ENCODE data around the gene KIAA1328. TPM values are rescaled to one million over a fixed set of nuclear protein-coding genes. Genes with fewer than 3 reads are reported as not detected.
"Not testable (repeated sequence)": the region's sequence is repeated elsewhere in the genome, so short reads cannot be mapped to it uniquely, and the experiment has no call there.

The KIAA1328 gene
- total RNA-seq, 1 experiment from 2014 or later = 2.8 TPM

DNA sequence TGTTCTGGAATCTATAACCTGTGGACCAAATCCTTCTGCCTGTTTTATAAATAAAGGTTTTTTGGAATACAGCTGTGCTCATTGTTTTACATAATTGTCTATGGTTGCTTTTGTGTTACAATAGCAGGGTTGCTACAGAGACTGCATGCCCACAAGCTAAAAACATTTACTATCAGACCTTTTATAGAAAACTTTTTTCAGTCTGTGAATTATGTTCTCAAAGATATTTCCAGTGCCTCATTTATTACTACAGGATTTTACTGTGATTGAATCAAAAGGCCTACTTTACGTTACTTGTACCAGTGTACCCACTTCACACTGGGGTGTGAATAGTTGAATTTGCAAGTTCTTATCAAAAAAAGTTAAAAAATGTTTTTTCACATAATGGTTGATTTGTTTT is 7.0 kb downstream of the KIAA1328 start:
- Histone ChIP-seq H3K4me3 (ENCODE audit: insufficient read depth, low read depth, low read length) (no peak overlapping the region), H3K36me3 (replicated peaks; ENCODE audit: control insufficient read depth, insufficient read depth, low read length) (no peaks in the 10 kb centered on the region), H3K27me3 (ENCODE audit: control insufficient read depth, insufficient read depth, low read length) (no peaks in the 10 kb centered on the region)
- no peak for DNase-seq

DNA sequence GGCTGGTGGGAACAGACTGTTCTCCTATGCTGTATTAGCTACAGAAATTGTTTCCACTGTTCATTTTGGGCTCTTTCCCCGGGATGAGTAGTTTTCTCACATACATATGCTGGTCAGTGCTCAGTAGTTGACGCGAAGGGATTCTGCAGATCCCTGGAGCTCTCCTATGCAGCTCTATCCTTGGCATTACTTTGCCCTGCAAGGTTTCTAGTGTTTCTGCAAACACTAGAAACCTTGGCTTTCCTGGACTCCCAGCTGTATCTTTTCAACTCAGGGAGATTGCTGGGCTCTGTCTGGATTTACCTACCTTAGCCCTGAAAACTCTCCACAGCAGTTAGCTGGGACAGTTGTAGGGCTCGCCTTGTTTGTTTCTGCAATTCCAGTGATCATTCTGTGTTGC is 10.9 kb downstream of the KIAA1328 start:
- H3K27me3 ChIP-seq (ENCODE audit: control insufficient read depth, insufficient read depth, low read length) = no peaks in the 10 kb centered on the region
- no peak overlapping the region for H3K4me3 ChIP-seq (ENCODE audit: insufficient read depth, low read depth, low read length)
- H3K36me3 ChIP-seq (replicated peaks; ENCODE audit: control insufficient read depth, insufficient read depth, low read length) = no peaks in the 10 kb centered on the region
- no peak for DNase-seq

DNA sequence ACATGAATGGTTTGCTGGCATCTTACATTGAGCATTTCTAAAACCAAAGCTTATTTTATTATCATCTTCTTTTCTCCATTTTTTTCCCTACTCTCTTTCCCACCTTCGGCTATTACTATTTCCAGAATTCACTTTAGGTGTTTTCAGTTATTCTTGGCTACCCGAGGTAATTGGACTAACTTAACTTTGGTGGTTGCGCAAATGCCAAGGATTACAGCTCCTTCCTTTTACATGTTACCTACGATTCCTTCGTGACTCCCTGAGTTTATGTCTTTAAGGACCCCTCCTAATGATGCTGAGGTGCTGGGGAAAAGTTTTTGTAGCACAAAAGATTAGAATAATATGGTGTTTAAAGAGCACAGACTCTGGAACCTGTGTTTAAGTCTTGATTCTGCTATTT is 14.3 kb downstream of the KIAA1328 start:
- Histone ChIP-seq H3K36me3 (replicated peaks; ENCODE audit: control insufficient read depth, insufficient read depth, low read length) (no peaks in the 10 kb centered on the region), H3K4me3 (ENCODE audit: insufficient read depth, low read depth, low read length) (no peak overlapping the region), H3K27me3 (ENCODE audit: control insufficient read depth, insufficient read depth, low read length) (no peaks in the 10 kb centered on the region)
- DNase-seq = no peak

DNA sequence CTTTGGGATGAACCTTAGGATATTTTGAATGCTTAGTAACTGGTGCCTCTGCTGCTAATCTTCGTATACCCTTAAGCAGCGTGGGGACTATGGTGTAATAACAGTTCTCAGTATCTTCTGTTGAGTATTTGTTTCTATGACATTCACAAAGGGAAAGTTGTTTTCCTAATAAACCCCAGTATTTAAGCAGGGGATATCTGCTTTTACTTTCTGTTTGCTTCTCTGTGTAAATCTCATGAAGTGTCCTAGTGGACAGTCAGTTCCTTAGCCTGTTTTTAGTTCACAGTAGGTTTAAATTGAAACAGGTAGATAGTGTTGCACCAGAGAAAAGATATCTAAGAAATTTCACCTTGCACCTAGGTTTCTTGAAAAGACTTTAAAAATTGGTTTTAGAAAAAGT is 14.9 kb downstream of the KIAA1328 start:
- Histone ChIP-seq H3K4me3 (ENCODE audit: insufficient read depth, low read depth, low read length) (no peak overlapping the region), H3K27me3 (ENCODE audit: control insufficient read depth, insufficient read depth, low read length) (no peaks in the 10 kb centered on the region), H3K36me3 (replicated peaks; ENCODE audit: control insufficient read depth, insufficient read depth, low read length) (no peaks in the 10 kb centered on the region)
- no peak for DNase-seq

DNA sequence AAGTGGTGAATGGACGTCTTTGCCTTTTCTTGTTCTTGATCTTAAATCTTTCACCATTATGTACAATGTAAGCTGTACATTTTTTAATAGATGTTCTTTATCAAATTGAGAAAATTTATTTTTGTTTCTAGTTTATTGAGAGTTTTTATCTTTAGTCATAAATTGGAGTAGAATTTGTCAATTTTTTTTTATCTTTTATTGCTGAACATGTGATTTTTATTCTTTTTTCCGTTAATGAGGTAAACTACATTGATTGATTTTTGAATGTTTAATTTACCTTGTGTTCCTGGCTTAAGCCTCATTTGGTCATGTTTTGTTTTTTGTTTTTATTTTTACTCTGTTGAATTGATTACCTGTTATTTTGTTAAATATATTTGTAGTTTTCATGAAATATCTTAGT is 19.7 kb downstream of the KIAA1328 start:
- Histone ChIP-seq H3K36me3 (replicated peaks; ENCODE audit: control insufficient read depth, insufficient read depth, low read length) (no peaks in the 10 kb centered on the region), H3K27me3 (ENCODE audit: control insufficient read depth, insufficient read depth, low read length) (no peaks in the 10 kb centered on the region), H3K4me3 (ENCODE audit: insufficient read depth, low read depth, low read length) (no peak overlapping the region)
- no peak for DNase-seq

DNA sequence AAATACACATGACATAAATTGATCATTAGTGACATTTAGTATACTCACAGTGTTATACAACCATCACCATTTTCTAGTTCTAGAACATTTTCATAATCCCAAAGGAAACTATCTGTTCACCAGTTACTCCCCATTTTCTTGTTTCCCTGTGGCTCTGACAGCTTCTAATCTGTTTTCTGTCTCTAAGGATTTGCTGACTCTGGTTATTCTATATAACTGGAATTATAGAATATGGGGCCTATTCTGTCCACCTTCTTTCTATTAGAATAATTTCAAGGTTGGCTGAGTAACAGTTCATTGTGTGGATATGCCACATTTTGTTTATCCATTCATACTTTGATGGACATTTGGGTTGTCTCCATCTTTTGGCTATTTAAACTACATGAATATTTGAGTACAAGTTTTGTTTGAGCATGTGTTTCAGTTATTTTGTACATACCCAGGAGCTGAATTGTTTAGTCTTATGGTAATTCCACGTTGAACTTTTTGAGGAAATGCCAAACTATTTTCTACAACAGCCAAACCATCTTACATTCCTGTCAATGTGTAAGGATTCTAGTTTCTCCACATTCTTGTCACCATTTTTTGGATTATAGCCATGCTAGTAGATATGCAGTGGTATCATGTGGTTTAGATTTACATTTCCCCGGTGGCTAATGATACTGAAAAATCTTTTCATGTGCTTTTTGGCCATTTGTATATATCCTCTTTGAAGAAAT is 20.5 kb downstream of the KIAA1328 start:
- DNase-seq = no peak
- no peak overlapping the region for H3K4me3 ChIP-seq (ENCODE audit: insufficient read depth, low read depth, low read length)
- no peaks in the 10 kb centered on the region for H3K27me3 ChIP-seq (ENCODE audit: control insufficient read depth, insufficient read depth, low read length)
- H3K36me3 ChIP-seq (replicated peaks; ENCODE audit: control insufficient read depth, insufficient read depth, low read length) = no peaks in the 10 kb centered on the region

DNA sequence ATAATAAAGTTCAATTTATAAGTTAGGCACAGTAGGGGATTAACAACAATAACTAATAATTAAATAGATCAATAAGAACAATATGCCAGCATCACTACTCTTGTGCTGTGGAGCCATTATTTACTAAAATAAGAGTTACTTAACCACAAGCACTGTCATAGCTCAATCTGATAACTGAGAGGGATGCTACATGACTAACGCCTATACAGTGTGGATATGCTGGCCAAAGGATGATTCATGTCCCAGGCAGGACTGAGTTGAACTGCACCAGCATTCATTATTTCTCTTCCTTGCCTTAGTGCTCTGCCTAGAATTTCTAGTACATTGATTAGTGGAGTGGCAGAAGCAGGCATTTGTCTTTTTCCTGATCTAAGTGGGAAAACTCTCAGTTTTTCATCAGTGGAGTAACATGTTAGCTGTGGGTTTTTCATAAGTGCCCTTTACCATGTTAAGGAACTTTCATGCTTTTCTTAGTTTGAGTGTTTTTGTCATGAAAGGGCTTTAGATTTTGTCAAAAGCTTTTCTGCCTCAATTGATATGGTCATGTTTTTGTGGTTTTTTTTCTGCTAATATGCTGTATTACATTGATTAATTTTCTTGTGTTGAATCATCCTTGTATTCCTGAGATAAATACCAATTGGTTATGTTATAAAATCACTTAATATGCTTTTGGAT is 21.7 kb downstream of the KIAA1328 start:
- Histone ChIP-seq H3K36me3 (replicated peaks; ENCODE audit: control insufficient read depth, insufficient read depth, low read length) (no peaks in the 10 kb centered on the region), H3K4me3 (ENCODE audit: insufficient read depth, low read depth, low read length) (no peak overlapping the region), H3K27me3 (ENCODE audit: control insufficient read depth, insufficient read depth, low read length) (no peaks in the 10 kb centered on the region)
- DNase-seq = no peak

DNA sequence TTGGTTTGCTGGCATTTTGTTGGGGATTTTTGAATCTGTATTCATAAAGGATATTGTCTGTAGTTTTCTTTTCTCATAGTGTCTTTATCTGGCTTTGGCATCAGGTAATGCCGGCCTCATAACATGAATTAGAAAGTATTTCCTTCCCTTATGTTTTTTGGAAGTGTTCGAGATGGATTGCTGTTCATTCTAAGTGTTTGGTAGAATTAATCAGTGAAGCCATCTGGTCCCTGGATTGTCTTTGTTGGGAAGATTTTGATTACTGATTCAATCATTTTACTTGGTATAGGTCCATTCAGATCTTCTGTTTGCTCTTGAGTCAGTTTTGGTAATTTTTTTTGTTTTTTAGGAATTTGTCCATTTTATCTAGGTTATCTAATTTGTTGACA is 22.3 kb downstream of the KIAA1328 start:
- Histone ChIP-seq H3K27me3 (ENCODE audit: control insufficient read depth, insufficient read depth, low read length) (no peaks in the 10 kb centered on the region), H3K36me3 (replicated peaks; ENCODE audit: control insufficient read depth, insufficient read depth, low read length) (no peaks in the 10 kb centered on the region), H3K4me3 (ENCODE audit: insufficient read depth, low read depth, low read length) (no peak overlapping the region)
- DNase-seq = no peak

DNA sequence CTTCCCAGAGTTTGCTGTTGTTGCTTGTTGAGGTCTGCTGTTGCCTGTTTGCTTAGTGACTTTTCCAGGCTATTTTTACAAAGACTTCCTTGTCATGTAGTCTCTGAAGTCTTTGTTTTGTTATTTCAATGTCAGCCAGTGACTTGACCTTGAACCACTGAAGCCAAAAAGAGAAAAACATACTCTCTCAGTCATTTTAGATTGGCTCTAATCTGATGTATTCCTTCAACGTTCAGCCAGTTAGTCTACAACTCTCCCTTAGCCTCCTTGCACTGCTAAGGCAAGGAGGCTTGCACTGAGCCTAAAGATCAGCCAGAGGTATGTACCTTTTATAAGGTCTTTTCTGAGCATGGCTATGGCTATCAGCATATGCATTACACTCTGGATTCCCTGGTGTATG is 27.9 kb downstream of the KIAA1328 start:
- Histone ChIP-seq H3K27me3 (ENCODE audit: control insufficient read depth, insufficient read depth, low read length) (no peaks in the 10 kb centered on the region), H3K4me3 (ENCODE audit: insufficient read depth, low read depth, low read length) (no peak overlapping the region), H3K36me3 (replicated peaks; ENCODE audit: control insufficient read depth, insufficient read depth, low read length) (no peaks in the 10 kb centered on the region)
- no peak for DNase-seq

DNA sequence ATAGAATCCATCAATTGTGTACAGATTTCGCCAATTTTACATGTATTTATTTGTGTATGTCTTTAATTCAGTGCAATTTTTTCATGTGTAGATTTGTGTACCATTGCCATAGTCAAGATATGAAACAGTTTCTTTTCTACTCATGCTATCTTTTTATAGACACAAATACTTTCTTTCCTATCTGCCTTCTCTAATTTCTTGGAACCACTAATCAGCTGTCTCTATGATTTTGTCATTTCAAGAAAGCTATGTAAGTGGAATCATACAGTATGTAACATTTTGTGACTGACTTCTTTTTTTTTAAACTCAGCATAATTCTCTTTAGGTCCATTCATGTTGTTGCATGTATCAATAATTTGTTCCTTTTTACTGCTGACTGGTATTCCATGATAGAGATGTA is 33.3 kb downstream of the KIAA1328 start:
- no peak for DNase-seq
- Histone ChIP-seq H3K36me3 (replicated peaks; ENCODE audit: control insufficient read depth, insufficient read depth, low read length) (no peaks in the 10 kb centered on the region), H3K27me3 (ENCODE audit: control insufficient read depth, insufficient read depth, low read length) (no peaks in the 10 kb centered on the region)

DNA sequence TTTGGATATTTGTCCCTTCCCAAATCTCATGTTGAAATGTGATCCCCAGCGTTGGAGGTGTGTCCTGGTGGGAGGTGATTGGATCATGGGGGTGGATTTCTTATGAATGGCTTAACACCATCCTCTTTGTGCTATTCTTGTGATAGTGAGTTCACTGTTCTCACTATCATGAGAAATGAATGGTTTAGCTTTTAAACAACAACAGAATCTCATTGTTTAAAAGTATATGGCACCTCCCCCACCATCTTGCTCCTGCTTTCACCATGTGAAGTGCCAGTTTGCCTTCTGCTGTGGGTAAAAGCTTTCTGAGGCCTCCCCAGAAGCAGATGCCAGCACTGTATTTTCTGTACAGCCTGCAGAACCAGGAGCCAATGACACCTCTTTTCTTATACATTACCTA is 38.1 kb downstream of the KIAA1328 start:
- no peaks in the 10 kb centered on the region for H3K36me3 ChIP-seq (replicated peaks; ENCODE audit: control insufficient read depth, insufficient read depth, low read length)
- no peaks in the 10 kb centered on the region for H3K27me3 ChIP-seq (ENCODE audit: control insufficient read depth, insufficient read depth, low read length)
- no peak for DNase-seq
- no peak overlapping the region for H3K4me3 ChIP-seq (ENCODE audit: insufficient read depth, low read depth, low read length)

More for the DNA sequence above, 33.3 kb downstream of the KIAA1328 start:
- H3K4me3 ChIP-seq (ENCODE audit: insufficient read depth, low read depth, low read length) = no peak overlapping the region

DNA sequence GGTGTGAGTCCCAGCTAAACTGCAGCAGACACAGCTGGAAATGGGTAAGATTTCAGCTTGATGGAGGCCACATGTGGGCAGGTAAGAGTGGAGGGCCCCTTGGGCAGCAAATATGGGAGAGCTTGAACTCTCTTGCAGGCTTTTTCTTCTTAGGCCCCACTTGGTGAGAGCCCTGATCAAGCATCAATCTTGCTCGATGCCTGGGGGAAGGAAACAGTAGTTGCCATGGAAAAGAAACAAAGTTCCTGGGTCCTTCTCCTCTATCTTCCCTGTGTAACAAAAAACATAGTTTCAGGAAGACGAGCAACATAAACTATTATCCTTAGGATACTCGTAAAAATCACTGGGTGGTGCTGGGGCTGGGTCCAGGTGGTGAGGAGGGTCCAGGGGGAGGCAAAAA is 42.9 kb downstream of the KIAA1328 start:
- Histone ChIP-seq H3K4me3 (ENCODE audit: insufficient read depth, low read depth, low read length) (no peak overlapping the region), H3K36me3 (replicated peaks; ENCODE audit: control insufficient read depth, insufficient read depth, low read length) (no peaks in the 10 kb centered on the region), H3K27me3 (ENCODE audit: control insufficient read depth, insufficient read depth, low read length) (no peaks in the 10 kb centered on the region)
- no peak for DNase-seq

DNA sequence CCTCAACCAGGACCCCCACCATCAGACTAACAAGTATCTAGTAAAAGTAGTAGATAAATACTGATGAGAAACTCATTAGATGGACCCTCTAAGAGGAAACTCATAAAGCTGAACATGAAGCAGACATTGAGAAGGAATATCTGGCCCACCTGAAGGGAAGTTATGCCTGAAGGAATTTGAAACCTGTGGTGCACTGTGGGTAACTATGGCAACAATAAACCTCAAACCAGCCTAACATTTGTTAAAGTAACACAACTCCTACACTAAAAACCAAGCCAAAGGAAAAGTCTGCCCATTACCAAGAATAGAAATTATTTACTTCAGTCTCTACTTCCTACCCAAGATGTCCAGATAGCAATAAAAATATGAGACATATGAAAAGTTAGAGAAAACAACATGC is 43.4 kb downstream of the KIAA1328 start:
- no peak for DNase-seq
- Histone ChIP-seq H3K4me3 (ENCODE audit: insufficient read depth, low read depth, low read length) (no peak overlapping the region), H3K36me3 (replicated peaks; ENCODE audit: control insufficient read depth, insufficient read depth, low read length) (no peaks in the 10 kb centered on the region), H3K27me3 (ENCODE audit: control insufficient read depth, insufficient read depth, low read length) (no peaks in the 10 kb centered on the region)

DNA sequence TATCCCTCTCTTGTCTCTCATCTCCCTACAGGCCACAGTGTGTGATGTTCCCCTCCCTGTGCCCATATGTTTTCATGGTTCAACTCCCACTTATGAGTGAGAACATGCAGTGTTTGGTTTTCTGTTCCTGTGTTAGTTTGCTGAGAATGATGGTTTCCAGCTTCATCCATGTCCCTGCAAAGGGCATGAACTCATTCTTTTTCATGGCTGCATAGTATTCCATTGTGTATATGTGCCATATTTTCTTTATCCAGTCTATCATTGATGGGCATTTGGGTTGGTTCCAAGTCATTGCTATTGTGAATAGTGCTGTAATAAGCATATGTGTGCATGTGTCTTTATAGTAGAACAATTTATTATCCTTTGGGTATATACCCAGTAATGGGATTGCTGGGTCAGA is 44.9 kb downstream of the KIAA1328 start:
- H3K4me3 ChIP-seq (ENCODE audit: insufficient read depth, low read depth, low read length); H3K36me3 ChIP-seq (replicated peaks; ENCODE audit: control insufficient read depth, insufficient read depth, low read length); H3K27me3 ChIP-seq (ENCODE audit: control insufficient read depth, insufficient read depth, low read length); DNase-seq: not testable (repeated sequence)

DNA sequence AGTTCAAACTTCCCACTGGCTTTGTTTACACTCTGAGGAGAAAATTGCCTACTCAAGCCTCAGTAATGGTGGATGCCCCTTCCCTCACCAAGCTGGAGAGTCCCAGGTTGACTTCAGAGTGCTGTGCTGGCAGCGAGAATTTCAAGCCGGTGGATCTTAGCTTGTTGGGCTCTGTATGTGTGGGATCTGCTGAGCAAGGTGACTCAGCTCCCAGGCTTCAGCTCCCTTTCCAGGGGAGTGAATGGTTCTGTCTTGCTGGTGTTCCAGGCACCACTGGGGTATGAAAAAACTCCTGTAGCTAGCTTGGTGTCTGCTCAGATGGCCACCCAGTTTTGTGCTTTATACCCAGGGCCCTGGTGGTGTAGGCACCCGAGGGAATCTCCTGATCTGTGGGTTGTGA is 50.9 kb downstream of the KIAA1328 start:
- H3K4me3 ChIP-seq (ENCODE audit: insufficient read depth, low read depth, low read length); DNase-seq; H3K36me3 ChIP-seq (replicated peaks; ENCODE audit: control insufficient read depth, insufficient read depth, low read length); H3K27me3 ChIP-seq (ENCODE audit: control insufficient read depth, insufficient read depth, low read length): not testable (repeated sequence)
